ENCODE measurements around the gene CRYBB3. TPM values are rescaled to one million over a fixed set of nuclear protein-coding genes. Genes with fewer than 3 reads are reported as not detected.

Gene CRYBB3
- total and polyA plus RNA-seq, 2 donors (not counting 1 experiment from before 2014, with no cell fraction given) = not detected

DNA sequence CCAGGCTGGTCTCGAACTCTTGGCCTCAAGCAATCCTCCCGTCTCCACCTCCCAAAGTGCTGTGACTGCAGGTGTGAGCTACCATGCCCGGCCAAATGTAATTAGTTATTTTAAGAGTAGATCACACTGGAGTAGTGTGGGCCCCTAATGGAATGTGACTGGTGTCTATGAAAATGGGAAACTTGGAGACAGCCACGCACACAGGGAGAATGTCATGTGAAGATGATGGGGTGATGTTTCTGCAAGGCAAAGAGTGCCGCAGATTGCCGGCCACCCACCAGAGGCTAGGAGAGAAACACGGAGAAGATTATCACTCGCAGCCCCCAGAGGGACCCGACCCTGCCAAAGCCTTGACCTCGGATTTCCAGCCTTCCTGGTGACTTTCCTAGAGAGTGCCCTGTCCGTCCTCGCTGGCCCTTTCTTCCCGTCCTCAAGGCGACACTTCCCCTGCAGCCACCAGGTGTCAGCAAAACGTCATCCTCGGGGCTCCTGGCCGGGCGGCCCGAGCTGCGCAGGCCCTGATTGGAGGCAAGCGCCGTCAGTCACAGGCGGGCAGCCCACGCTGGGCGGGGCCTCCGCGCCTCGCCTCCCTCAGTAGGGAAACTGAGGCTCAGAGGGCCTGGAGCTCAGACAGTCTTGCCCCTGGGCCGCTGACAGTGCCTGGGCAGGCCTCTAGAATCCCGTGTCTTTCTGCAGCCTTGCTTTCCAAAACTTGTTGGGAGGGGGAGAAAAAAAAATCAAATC lies 36.1 kb downstream of the CRYBB3 start:
- peaks cover 0 to 17% (median 1%) of the 10 kb centered on the region in 4 experiments for H3K27me3 ChIP-seq (replicated peaks in 1 of 4; ENCODE audit: control extremely low read depth in 1 of 4, control insufficient read depth in 3 of 4, insufficient read depth in 4 of 4, low read length in 3 of 4)
- H3K27ac Mint-ChIP-seq = no peak overlapping the region
- peak overlapping the region; percentile 14 for H3K4me2 ChIP-seq (replicated peaks; ENCODE audit: low read depth, low read length, poor library complexity, severe bottlenecking)
- no peak overlapping the region for H3K4me3 Mint-ChIP-seq
- H3K36me3 ChIP-seq (replicated peaks in 1 of 2; ENCODE audit: control extremely low read depth in 1 of 2, control insufficient read depth in 1 of 2, extremely low read depth in 1 of 2, insufficient read depth in 2 of 2, low read length in 1 of 2) = no peaks in the 10 kb centered on the region
- H4K20me1 ChIP-seq (ENCODE audit: control insufficient read depth, insufficient read depth, low read length, poor library complexity, severe bottlenecking) = no peaks in the 10 kb centered on the region
- H3K79me2 ChIP-seq (ENCODE audit: control insufficient read depth, insufficient read depth, low read length) = no peaks in the 10 kb centered on the region
- peaks cover 42% of the 10 kb centered on the region for H3K27me3 Mint-ChIP-seq
- CTCF ChIA-PET = interaction anchor here (0.7 to 3.4 kb wide), 6 partner anchors 16 to 103 kb away, joined by 3 to 23 read pairs (median 6); no protein-coding TSS in a partner anchor
- TF ChIP-seq, protein P1, sequence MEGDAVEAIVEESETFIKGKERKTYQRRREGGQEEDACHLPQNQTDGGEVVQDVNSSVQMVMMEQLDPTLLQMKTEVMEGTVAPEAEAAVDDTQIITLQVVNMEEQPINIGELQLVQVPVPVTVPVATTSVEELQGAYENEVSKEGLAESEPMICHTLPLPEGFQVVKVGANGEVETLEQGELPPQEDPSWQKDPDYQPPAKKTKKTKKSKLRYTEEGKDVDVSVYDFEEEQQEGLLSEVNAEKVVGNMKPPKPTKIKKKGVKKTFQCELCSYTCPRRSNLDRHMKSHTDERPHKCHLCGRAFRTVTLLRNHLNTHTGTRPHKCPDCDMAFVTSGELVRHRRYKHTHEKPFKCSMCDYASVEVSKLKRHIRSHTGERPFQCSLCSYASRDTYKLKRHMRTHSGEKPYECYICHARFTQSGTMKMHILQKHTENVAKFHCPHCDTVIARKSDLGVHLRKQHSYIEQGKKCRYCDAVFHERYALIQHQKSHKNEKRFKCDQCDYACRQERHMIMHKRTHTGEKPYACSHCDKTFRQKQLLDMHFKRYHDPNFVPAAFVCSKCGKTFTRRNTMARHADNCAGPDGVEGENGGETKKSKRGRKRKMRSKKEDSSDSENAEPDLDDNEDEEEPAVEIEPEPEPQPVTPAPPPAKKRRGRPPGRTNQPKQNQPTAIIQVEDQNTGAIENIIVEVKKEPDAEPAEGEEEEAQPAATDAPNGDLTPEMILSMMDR (IDR thresholded peaks at IDR 0.05) = peak; percentile 60
- no peak for TF ChIP-seq EZH2 (IDR thresholded peaks at IDR 0.05; ENCODE audit: borderline replicate concordance, insufficient read depth, low read depth, low read length, poor library complexity, severe bottlenecking)
- H3K4me1 ChIP-seq (ENCODE audit: control insufficient read depth in 2 of 2, insufficient read depth in 2 of 2, low read length in 2 of 2) = peaks cover 0 to 3% of the 10 kb centered on the region in 2 donors
- H3K4me3 ChIP-seq (ENCODE audit: control extremely low read depth in 1 of 5, extremely low read depth in 1 of 5, insufficient read depth in 1 of 5, low read depth in 2 of 5, low read length in 4 of 5) = no peak overlapping the region
- intact Hi-C loops (cut with micrococcal nuclease) = loop anchor here (2.0 kb wide), 1 partner anchor 47 kb away; no protein-coding TSS in a partner anchor
- DNase-seq (peak; percentile 70), ATAC-seq (ENCODE audit: low read depth) (peak; percentile 85)
- peaks cover 0 to 9% (median 0%) of the 10 kb centered on the region in 3 donors for H3K9me3 ChIP-seq (ENCODE audit: control extremely low read depth in 1 of 3, control insufficient read depth in 2 of 3, insufficient read depth in 1 of 3, low read length in 2 of 3)
- peak overlapping the region; percentile 16 for H2AFZ ChIP-seq (ENCODE audit: insufficient read depth, low read depth, low read length, poor library complexity, severe bottlenecking)
- 4% methylated on average over 26 of the region's 30 CpGs for WGBS (ENCODE audit: insufficient coverage)
- no peaks in the 10 kb centered on the region for H3K9me3 Mint-ChIP-seq (ENCODE audit: insufficient read depth)
- no peak overlapping the region for H3K27ac ChIP-seq (ENCODE audit: low read length in 2 of 2)
- no peak overlapping the region for H3K9ac ChIP-seq (ENCODE audit: low read length)
- POLR2A ChIA-PET = no interaction called here
- peaks cover 7% of the 10 kb centered on the region for H3K4me1 Mint-ChIP-seq

DNA sequence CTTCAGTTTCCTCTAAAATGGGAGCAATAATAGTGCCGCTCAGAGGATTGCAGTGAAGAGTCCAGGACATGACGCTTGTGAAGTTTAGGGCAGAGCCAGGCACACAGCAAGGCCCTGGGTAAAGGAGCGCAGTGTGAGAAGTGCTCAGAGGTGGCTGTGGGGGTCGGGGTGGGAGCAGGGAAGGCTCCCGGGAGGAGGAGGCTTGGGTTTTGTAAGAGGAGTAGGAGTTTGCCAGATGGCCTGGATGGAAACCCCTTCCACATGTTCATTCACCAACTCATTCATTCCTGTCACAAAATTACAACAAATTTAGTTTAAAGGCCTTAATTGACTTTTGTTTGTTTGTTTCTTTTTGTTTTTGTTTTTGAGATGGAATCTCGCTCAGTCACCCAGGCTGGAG lies 36.8 kb downstream of the CRYBB3 start:
- H3K27ac ChIP-seq (ENCODE audit: low read length in 2 of 2) = no peak overlapping the region
- WGBS (ENCODE audit: insufficient coverage) = 95% methylated on average over 4 of the region's 6 CpGs
- TF ChIP-seq EZH2 (IDR thresholded peaks at IDR 0.05; ENCODE audit: borderline replicate concordance, insufficient read depth, low read depth, low read length, poor library complexity, severe bottlenecking) = no peak
- TF ChIP-seq, protein P1 (IDR thresholded peaks at IDR 0.05) = no peak
- peaks cover 0 to 9% (median 0%) of the 10 kb centered on the region in 3 donors for H3K9me3 ChIP-seq (ENCODE audit: control extremely low read depth in 1 of 3, control insufficient read depth in 2 of 3, insufficient read depth in 1 of 3, low read length in 2 of 3)
- H3K36me3 ChIP-seq (replicated peaks in 1 of 2; ENCODE audit: control extremely low read depth in 1 of 2, control insufficient read depth in 1 of 2, extremely low read depth in 1 of 2, insufficient read depth in 2 of 2, low read length in 1 of 2) = no peaks in the 10 kb centered on the region
- no peak overlapping the region for H3K4me2 ChIP-seq (replicated peaks; ENCODE audit: low read depth, low read length, poor library complexity, severe bottlenecking)
- no peaks in the 10 kb centered on the region for H3K9me3 Mint-ChIP-seq (ENCODE audit: insufficient read depth)
- no peak overlapping the region for H3K9ac ChIP-seq (ENCODE audit: low read length)
- no peak for DNase-seq
- POLR2A ChIA-PET = no interaction called here
- no peak overlapping the region for H3K4me3 Mint-ChIP-seq
- H3K4me1 Mint-ChIP-seq = peaks cover 7% of the 10 kb centered on the region
- peaks cover 0 to 3% of the 10 kb centered on the region in 2 donors for H3K4me1 ChIP-seq (ENCODE audit: control insufficient read depth in 2 of 2, insufficient read depth in 2 of 2, low read length in 2 of 2)
- H3K79me2 ChIP-seq (ENCODE audit: control insufficient read depth, insufficient read depth, low read length) = no peaks in the 10 kb centered on the region
- no peak overlapping the region for H2AFZ ChIP-seq (ENCODE audit: insufficient read depth, low read depth, low read length, poor library complexity, severe bottlenecking)
- peaks cover 41% of the 10 kb centered on the region for H3K27me3 Mint-ChIP-seq
- no peak for ATAC-seq (ENCODE audit: low read depth)
- intact Hi-C loops (cut with micrococcal nuclease) = loop anchor here (2.0 kb wide), 1 partner anchor 46 kb away; no protein-coding TSS in a partner anchor
- no peaks in the 10 kb centered on the region for H4K20me1 ChIP-seq (ENCODE audit: control insufficient read depth, insufficient read depth, low read length, poor library complexity, severe bottlenecking)
- CTCF ChIA-PET = interaction anchor here (1.1 to 3.4 kb wide), 4 partner anchors 16 to 98 kb away, joined by 3 to 23 read pairs (median 10); no protein-coding TSS in a partner anchor
- peaks cover 0 to 17% (median 1%) of the 10 kb centered on the region in 4 experiments for H3K27me3 ChIP-seq (replicated peaks in 1 of 4; ENCODE audit: control extremely low read depth in 1 of 4, control insufficient read depth in 3 of 4, insufficient read depth in 4 of 4, low read length in 3 of 4)
- H3K27ac Mint-ChIP-seq = no peak overlapping the region
- H3K4me3 ChIP-seq (ENCODE audit: control extremely low read depth in 1 of 5, extremely low read depth in 1 of 5, insufficient read depth in 1 of 5, low read depth in 2 of 5, low read length in 4 of 5) = no peak overlapping the region
